Uterus (tissue), 4 donors: ENCODE results near the gene ABLIM2. TPM values are rescaled to one million over a fixed set of nuclear protein-coding genes. Genes with fewer than 3 reads are reported as not detected.

ENCODE experiments used
- DNase-seq, 2 donors: peaks; one replicate each; pipeline ENCODE4 v3.0.0-alpha.2; 2019 to 2020
- H3K27ac ChIP-seq, 2 donors: fragments of 200-600 bp; sonication (generic); 1 replicate in 1 of 2; 2 replicates in 1 of 2; pipeline ENCODE4 v1.5.1; 2016 to 2018
- H3K27me3 ChIP-seq, 2 donors: fragments of 200-600 bp; sonication (generic); one replicate each; pipeline ENCODE4 v1.5.1; 2018 to 2019; ENCODE audit warnings: control low read depth in 1 of 2
- H3K36me3 ChIP-seq, 2 donors: fragments of 200-600 bp; sonication (generic); one replicate each; pipeline ENCODE4 v1.5.1; 2019; ENCODE audit warnings: control low read depth in 1 of 2
- H3K4me1 ChIP-seq, 2 donors: fragments of 200-600 bp; sonication (generic); one replicate each; pipeline ENCODE4 v1.5.1; 2018 to 2019; ENCODE audit warnings: control low read depth in 1 of 2
- H3K4me3 ChIP-seq, 2 donors: fragments of 200-600 bp; sonication (generic); 1 replicate in 1 of 2; 2 replicates in 1 of 2; pipeline ENCODE4 v1.5.1; 2018 to 2019; ENCODE audit warnings: mild to moderate bottlenecking in 1 of 2
- H3K9me3 ChIP-seq, 2 donors: fragments of 200-600 bp; sonication (generic); one replicate each; pipeline ENCODE4 v1.5.1; 2019; ENCODE audit warnings: control low read depth in 1 of 2
- POLR2A ChIP-seq, 2 donors: fragments of 450-650 bp; IDR thresholded peaks; one replicate each; pipeline ENCODE4 v1.6.1; 2016; ENCODE audit warnings: antibody characterized with exemption in 2 of 2, mild to moderate bottlenecking in 1 of 2, moderate library complexity in 1 of 2
- intact Hi-C: fragments of 100-400 bp; cut with DNase I; formaldehyde crosslinking; loops from one replicate; pipeline ENCODE4 v1.15.1; 2023; ENCODE audit warnings: low total_unique reads
- total RNA-seq, 4 donors: library from RNA; depleted of rRNA in 3 of 4; stranded (reverse); fragments of >200 nt in 3 of 4; gene quantifications; one replicate each; pipeline versions ENCODE4 v1.1.0 to v1.2.4, GENCODE V29; 2014 to 2023
- TF ChIP-seq, protein P1 (sequence below), 4 experiments: fragments of 200-600 bp in 2 of 4; fragments of 450-650 bp in 2 of 4; sonication (generic) in 2 of 4; IDR thresholded peaks; one replicate each; pipeline ENCODE4 v1.5.1; 2016 to 2019; ENCODE audit warnings: antibody characterized with exemption in 4 of 4, mild to moderate bottlenecking in 2 of 4, moderate library complexity in 1 of 4
- donor health status: DM: yes; HTN: yes; CAD: no.

Gene ABLIM2
- total RNA-seq, 4 donors from 2014 or later, result 0.77 to 6.0 (median 1.5) TPM

GRCh38 chr4:8204576-8205227 lies 46.1 kb upstream of the ABLIM2 start:
- H3K36me3 ChIP-seq, result no peaks in the 10 kb centered on the region
- H3K4me1 ChIP-seq, result no peaks in the 10 kb centered on the region
- H3K27me3 ChIP-seq, result no peaks in the 10 kb centered on the region
- no peak overlapping the region for H3K27ac ChIP-seq
- TF ChIP-seq, protein P1, sequence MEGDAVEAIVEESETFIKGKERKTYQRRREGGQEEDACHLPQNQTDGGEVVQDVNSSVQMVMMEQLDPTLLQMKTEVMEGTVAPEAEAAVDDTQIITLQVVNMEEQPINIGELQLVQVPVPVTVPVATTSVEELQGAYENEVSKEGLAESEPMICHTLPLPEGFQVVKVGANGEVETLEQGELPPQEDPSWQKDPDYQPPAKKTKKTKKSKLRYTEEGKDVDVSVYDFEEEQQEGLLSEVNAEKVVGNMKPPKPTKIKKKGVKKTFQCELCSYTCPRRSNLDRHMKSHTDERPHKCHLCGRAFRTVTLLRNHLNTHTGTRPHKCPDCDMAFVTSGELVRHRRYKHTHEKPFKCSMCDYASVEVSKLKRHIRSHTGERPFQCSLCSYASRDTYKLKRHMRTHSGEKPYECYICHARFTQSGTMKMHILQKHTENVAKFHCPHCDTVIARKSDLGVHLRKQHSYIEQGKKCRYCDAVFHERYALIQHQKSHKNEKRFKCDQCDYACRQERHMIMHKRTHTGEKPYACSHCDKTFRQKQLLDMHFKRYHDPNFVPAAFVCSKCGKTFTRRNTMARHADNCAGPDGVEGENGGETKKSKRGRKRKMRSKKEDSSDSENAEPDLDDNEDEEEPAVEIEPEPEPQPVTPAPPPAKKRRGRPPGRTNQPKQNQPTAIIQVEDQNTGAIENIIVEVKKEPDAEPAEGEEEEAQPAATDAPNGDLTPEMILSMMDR (IDR thresholded peaks at IDR 0.05), result no peak
- no peak for TF ChIP-seq POLR2A (IDR thresholded peaks at IDR 0.05)
- intact Hi-C loops, result no loop called here
- H3K9me3 ChIP-seq, result no peaks in the 10 kb centered on the region
- H3K4me3 ChIP-seq, result no peak overlapping the region
- no peak for DNase-seq

GRCh38 chr4:8203817-8204216 lies 45.2 kb upstream of the ABLIM2 start:
- no peak for DNase-seq
- Histone ChIP-seq H3K36me3 (no peaks in the 10 kb centered on the region), H3K27me3 (no peaks in the 10 kb centered on the region), H3K9me3 (no peaks in the 10 kb centered on the region), H3K27ac (no peak overlapping the region), H3K4me1 (peaks cover 0 to 7% of the 10 kb centered on the region in 2 donors), H3K4me3 (no peak overlapping the region)
- intact Hi-C loops, result no loop called here
- TF ChIP-seq, protein P1 (IDR thresholded peaks at IDR 0.05), result no peak
- no peak for TF ChIP-seq POLR2A (IDR thresholded peaks at IDR 0.05)

DNA sequence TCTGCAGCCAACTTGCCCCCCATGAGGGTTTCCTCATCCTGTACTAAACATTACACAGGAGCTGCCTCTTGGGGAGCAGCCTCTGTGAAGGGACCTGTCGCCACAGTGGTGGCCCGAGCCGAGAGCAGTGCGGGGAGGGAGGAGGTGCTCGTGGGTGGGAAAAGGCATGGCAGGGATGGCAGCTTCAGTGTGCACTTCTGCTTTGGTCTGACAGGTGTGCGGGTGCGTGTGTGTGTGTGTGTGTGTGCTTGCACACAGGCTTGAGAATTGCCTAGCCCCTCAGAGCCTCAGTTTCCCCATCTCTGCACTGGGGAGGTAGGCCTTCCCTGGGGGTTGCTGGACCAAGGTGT lies 44.4 kb upstream of the ABLIM2 start:
- H3K9me3 ChIP-seq, result no peaks in the 10 kb centered on the region
- no peaks in the 10 kb centered on the region for H3K27me3 ChIP-seq
- no peak overlapping the region for H3K27ac ChIP-seq
- peaks cover 0 to 8% of the 10 kb centered on the region in 2 donors for H3K4me1 ChIP-seq
- no peak overlapping the region for H3K4me3 ChIP-seq
- intact Hi-C loops, result no loop called here
- TF ChIP-seq, protein P1 (IDR thresholded peaks at IDR 0.05), result no peak
- TF ChIP-seq POLR2A (IDR thresholded peaks at IDR 0.05), result no peak
- no peaks in the 10 kb centered on the region for H3K36me3 ChIP-seq
- DNase-seq, result no peak

GRCh38 chr4:8202108-8203051 lies 43.8 kb upstream of the ABLIM2 start:
- TF ChIP-seq, protein P1 (IDR thresholded peaks at IDR 0.05), result no peak
- intact Hi-C loops, result no loop called here
- Histone ChIP-seq H3K4me1 (peaks cover 0 to 8% of the 10 kb centered on the region in 2 donors), H3K4me3 (no peak overlapping the region), H3K36me3 (no peaks in the 10 kb centered on the region), H3K27ac (no peak overlapping the region), H3K27me3 (no peaks in the 10 kb centered on the region), H3K9me3 (no peaks in the 10 kb centered on the region)
- no peak for DNase-seq

- H3K27me3 ChIP-seq, result no peaks in the 10 kb centered on the region
- no peaks in the 10 kb centered on the region for H3K36me3 ChIP-seq
- H3K4me1 ChIP-seq, result peaks cover 0 to 8% of the 10 kb centered on the region in 2 donors
- DNase-seq, result no peak
- H3K27ac ChIP-seq, result no peak overlapping the region
- no peak overlapping the region for H3K4me3 ChIP-seq
- TF ChIP-seq, protein P1 (IDR thresholded peaks at IDR 0.05), result no peak
- no peak for TF ChIP-seq POLR2A (IDR thresholded peaks at IDR 0.05)
- intact Hi-C loops, result no loop called here
- H3K9me3 ChIP-seq, result no peaks in the 10 kb centered on the region
Measured at GRCh38 chr4:8201321-8201781, 42.7 kb upstream of the ABLIM2 start.
